Measurements from ENCODE around the gene CCDC71L.

CCDC71L gene

GRCh38 chr7:106626376-106627164, 34.4 kb downstream of the CCDC71L start:
- no peak overlapping the region for H3K27ac ChIP-seq
- TF ChIP-seq ZFX (IDR thresholded peaks at IDR 0.05) = no peak
- no peak for TF ChIP-seq CTCF (conservative IDR thresholded peaks at IDR 0.05)

GRCh38 chr7:106625678-106626301, 35.2 kb downstream of the CCDC71L start:
- no peak for TF ChIP-seq ZFX (IDR thresholded peaks at IDR 0.05)
- no peak for TF ChIP-seq CTCF (conservative IDR thresholded peaks at IDR 0.05)

GRCh38 chr7:106623853-106624252, 37.1 kb downstream of the CCDC71L start:
- no peak overlapping the region for H3K27ac ChIP-seq

More at GRCh38 chr7:106625678-106626301, 35.2 kb downstream of the CCDC71L start:
- no peak overlapping the region for H3K27ac ChIP-seq

GRCh38 chr7:106623315-106623660, 37.7 kb downstream of the CCDC71L start:
- no peak overlapping the region for H3K27ac ChIP-seq
- TF ChIP-seq CTCF (conservative IDR thresholded peaks at IDR 0.05) (no peak), ZFX (IDR thresholded peaks at IDR 0.05) (no peak)

More at GRCh38 chr7:106623853-106624252, 37.1 kb downstream of the CCDC71L start:
- TF ChIP-seq CTCF (conservative IDR thresholded peaks at IDR 0.05) = no peak

- TF ChIP-seq ZFX (IDR thresholded peaks at IDR 0.05) = no peak
- TF ChIP-seq CTCF (conservative IDR thresholded peaks at IDR 0.05) = no peak
- no peak overlapping the region for H3K27ac ChIP-seq
Observed at GRCh38 chr7:106622654-106623314, 38.2 kb downstream of the CCDC71L start.

GRCh38 chr7:106621393-106622132, 39.4 kb downstream of the CCDC71L start:
- no peak overlapping the region for H3K27ac ChIP-seq
- no peak for TF ChIP-seq CTCF (conservative IDR thresholded peaks at IDR 0.05)
- TF ChIP-seq ZFX (IDR thresholded peaks at IDR 0.05) = no peak
